Rectal smooth muscle tissue (tissue), 1 donor: ENCODE data around the gene TMEM140.
"Not testable (repeated sequence)": the region's sequence is repeated elsewhere in the genome, so short reads cannot be mapped to it uniquely, and the experiment has no call there.

ENCODE experiments used
- H3K27ac ChIP-seq: one replicate; pipeline ENCODE4 v1.7.0; 2013; ENCODE audit warnings: low read depth, low read length, inconsistent platforms
- H3K27me3 ChIP-seq: one replicate; pipeline ENCODE4 v1.7.0; 2013; ENCODE audit warnings: low read length; ENCODE audit not compliant: control insufficient read depth, insufficient read depth
- H3K36me3 ChIP-seq: one replicate; pipeline ENCODE4 v1.7.0; 2013; ENCODE audit warnings: low read length; ENCODE audit not compliant: control insufficient read depth, insufficient read depth
- H3K4me1 ChIP-seq: one replicate; pipeline ENCODE4 v1.7.0; 2013; ENCODE audit warnings: low read length; ENCODE audit not compliant: control insufficient read depth, insufficient read depth
- H3K4me3 ChIP-seq: one replicate; pipeline ENCODE4 v1.7.0; 2013; ENCODE audit warnings: low read length
- H3K9ac ChIP-seq: one replicate; pipeline ENCODE4 v1.7.0; 2013; ENCODE audit warnings: low read length

The TMEM140 gene

GRCh38 chr7:135147899-135148721 is at the start of gene TMEM140:
Gene TMEM140 (plus strand): TSS chr7:135148072. CDS start chr7:135164442, 16,370 bp downstream.
- Histone ChIP-seq H3K9ac (peak within 1 kb of the TSS; percentile 54), H3K27ac (peak within 1 kb of the TSS; percentile 91), H3K27me3 (no peaks in the 10 kb centered on the region), H3K4me1 (peaks cover 10% of the 10 kb centered on the region), H3K4me3 (peak within 1 kb of the TSS; percentile 73), H3K36me3 (no peaks in the 10 kb centered on the region)

- H3K27ac ChIP-seq, result no peak overlapping the region
- H3K27me3 ChIP-seq, result no peaks in the 10 kb centered on the region
- H3K9ac ChIP-seq, result no peak overlapping the region
- no peak overlapping the region for H3K4me3 ChIP-seq
- H3K4me1 ChIP-seq, result no peaks in the 10 kb centered on the region
- H3K36me3 ChIP-seq, result no peaks in the 10 kb centered on the region
Measured at GRCh38 chr7:135098391-135098790, 49.5 kb upstream of the TMEM140 start.

- Histone ChIP-seq H3K4me1 (no peaks in the 10 kb centered on the region), H3K36me3 (no peaks in the 10 kb centered on the region), H3K9ac (no peak overlapping the region), H3K27ac (no peak overlapping the region), H3K27me3 (no peaks in the 10 kb centered on the region), H3K4me3 (no peak overlapping the region)
Measured at GRCh38 chr7:135100856-135101255, 47.0 kb upstream of the TMEM140 start.

GRCh38 chr7:135102372-135102771 is 45.5 kb upstream of the TMEM140 start:
- Histone ChIP-seq H3K4me3 (no peak overlapping the region), H3K4me1 (no peaks in the 10 kb centered on the region), H3K27me3 (no peaks in the 10 kb centered on the region), H3K27ac (no peak overlapping the region), H3K36me3 (no peaks in the 10 kb centered on the region), H3K9ac (no peak overlapping the region)

GRCh38 chr7:135109562-135109961 is 38.3 kb upstream of the TMEM140 start:
- no peaks in the 10 kb centered on the region for H3K27me3 ChIP-seq
- H3K4me3 ChIP-seq, result no peak overlapping the region
- H3K27ac ChIP-seq, result no peak overlapping the region
- H3K4me1 ChIP-seq, result no peaks in the 10 kb centered on the region
- H3K9ac ChIP-seq, result no peak overlapping the region
- no peaks in the 10 kb centered on the region for H3K36me3 ChIP-seq

- H3K27me3 ChIP-seq, result no peaks in the 10 kb centered on the region
- no peak overlapping the region for H3K27ac ChIP-seq
- H3K36me3 ChIP-seq, result no peaks in the 10 kb centered on the region
- no peak overlapping the region for H3K4me3 ChIP-seq
- no peaks in the 10 kb centered on the region for H3K4me1 ChIP-seq
- no peak overlapping the region for H3K9ac ChIP-seq
Measured at GRCh38 chr7:135109976-135110375, 37.9 kb upstream of the TMEM140 start.

- no peak overlapping the region for H3K9ac ChIP-seq
- H3K4me1 ChIP-seq, result no peaks in the 10 kb centered on the region
- H3K27me3 ChIP-seq, result no peaks in the 10 kb centered on the region
- H3K36me3 ChIP-seq, result no peaks in the 10 kb centered on the region
- no peak overlapping the region for H3K4me3 ChIP-seq
- no peak overlapping the region for H3K27ac ChIP-seq
Measured at GRCh38 chr7:135111379-135111778, 36.5 kb upstream of the TMEM140 start.

GRCh38 chr7:135114622-135115021 is 33.2 kb upstream of the TMEM140 start:
- Histone ChIP-seq H3K36me3 (no peaks in the 10 kb centered on the region), H3K4me3 (no peak overlapping the region), H3K27me3 (no peaks in the 10 kb centered on the region), H3K9ac (no peak overlapping the region), H3K4me1 (no peaks in the 10 kb centered on the region), H3K27ac (no peak overlapping the region)

- no peaks in the 10 kb centered on the region for H3K36me3 ChIP-seq
- H3K4me1 ChIP-seq, result no peaks in the 10 kb centered on the region
- H3K4me3 ChIP-seq, result no peak overlapping the region
- no peaks in the 10 kb centered on the region for H3K27me3 ChIP-seq
- no peak overlapping the region for H3K9ac ChIP-seq
- no peak overlapping the region for H3K27ac ChIP-seq
Measured at GRCh38 chr7:135117096-135117495, 30.8 kb upstream of the TMEM140 start.

- Histone ChIP-seq H3K9ac (no peak overlapping the region), H3K27me3 (no peaks in the 10 kb centered on the region), H3K36me3 (no peaks in the 10 kb centered on the region), H3K4me1 (no peaks in the 10 kb centered on the region), H3K27ac (no peak overlapping the region), H3K4me3 (no peak overlapping the region)
Measured at GRCh38 chr7:135121868-135122267, 26.0 kb upstream of the TMEM140 start.

GRCh38 chr7:135124631-135125030 is 23.2 kb upstream of the TMEM140 start:
- H3K4me1 ChIP-seq, H3K36me3 ChIP-seq, H3K4me3 ChIP-seq, H3K27ac ChIP-seq, H3K9ac ChIP-seq, H3K27me3 ChIP-seq: not testable (repeated sequence)

- no peaks in the 10 kb centered on the region for H3K27me3 ChIP-seq
- no peak overlapping the region for H3K9ac ChIP-seq
- H3K36me3 ChIP-seq, result no peaks in the 10 kb centered on the region
- no peaks in the 10 kb centered on the region for H3K4me1 ChIP-seq
- no peak overlapping the region for H3K27ac ChIP-seq
- no peak overlapping the region for H3K4me3 ChIP-seq
Measured at GRCh38 chr7:135128931-135129330, 18.9 kb upstream of the TMEM140 start.

- Histone ChIP-seq H3K27ac (no peak overlapping the region), H3K36me3 (no peaks in the 10 kb centered on the region), H3K4me3 (no peak overlapping the region), H3K9ac (no peak overlapping the region), H3K27me3 (no peaks in the 10 kb centered on the region), H3K4me1 (no peaks in the 10 kb centered on the region)
Measured at GRCh38 chr7:135129579-135129978, 18.3 kb upstream of the TMEM140 start.
